GM23338 (cell line): ENCODE data around the gene PBXIP1. TPM values are rescaled to one million over a fixed set of nuclear protein-coding genes. Genes with fewer than 3 reads are reported as not detected.

Source experiments
- ATAC-seq: fragments of 200-7000 bp; cut with Tn5 transposase; 3 replicates; pipeline ENCODE4 v1.9.1; 2020
- DNase-seq: peaks from one replicate; pipeline ENCODE4 v3.0.0-alpha.2; 2015; ENCODE audit warnings: low spot score
- H2AFZ ChIP-seq: fragments of 200-600 bp; sonication (generic); 2 replicates; pipeline ENCODE4 v1.8.0; 2016; ENCODE audit warnings: antibody characterized with exemption, mild to moderate bottlenecking, moderate library complexity
- H3F3A ChIP-seq: fragments of 200-600 bp; sonication (generic); replicated peaks from 2 replicates; pipeline ENCODE4 v1.8.0; 2017; ENCODE audit warnings: antibody characterized with exemption, mixed run types, low read depth
- H3K27ac ChIP-seq: fragments of 200-600 bp; sonication (generic); 2 replicates; pipeline ENCODE4 v1.6.1; 2016; ENCODE audit warnings: low read depth
- H3K27me3 ChIP-seq: fragments of 200-600 bp; sonication (generic); 2 replicates; pipeline ENCODE4 v1.8.0; 2016; ENCODE audit warnings: mild to moderate bottlenecking, mixed run types, moderate library complexity; ENCODE audit not compliant: insufficient read depth
- H3K36me3 ChIP-seq: fragments of 200-600 bp; sonication (generic); 2 replicates; pipeline ENCODE4 v1.8.0; 2016; ENCODE audit warnings: mild to moderate bottlenecking; ENCODE audit not compliant: insufficient read depth
- H3K4me1 ChIP-seq: fragments of 200-600 bp; sonication (generic); 2 replicates; pipeline ENCODE4 v1.8.0; 2016; ENCODE audit warnings: mild to moderate bottlenecking, moderate library complexity; ENCODE audit not compliant: insufficient read depth
- H3K4me2 ChIP-seq: fragments of 200-600 bp; sonication (generic); 2 replicates; pipeline ENCODE4 v1.7.1; 2017; ENCODE audit warnings: mixed run types
- H3K4me3 ChIP-seq: fragments of 200-600 bp; sonication (generic); 2 replicates; pipeline ENCODE4 v1.6.1; 2016; ENCODE audit warnings: mixed run types
- H3K79me2 ChIP-seq: fragments of 200-600 bp; sonication (generic); replicated peaks from 2 replicates; pipeline ENCODE4 v1.8.0; 2017; ENCODE audit warnings: mild to moderate bottlenecking; ENCODE audit not compliant: insufficient read depth
- H3K9me2 ChIP-seq: fragments of 200-600 bp; sonication (generic); 2 replicates; pipeline ENCODE4 v1.8.0; 2017; ENCODE audit not compliant: insufficient read depth
- H4K20me1 ChIP-seq: fragments of 200-600 bp; sonication (generic); replicated peaks from 2 replicates; pipeline ENCODE4 v1.8.0; 2017; ENCODE audit warnings: mild to moderate bottlenecking; ENCODE audit not compliant: insufficient read depth
- H3K27ac Mint-ChIP-seq: 2 replicates; pipeline ENCODE4 v1.8.0; 2020; ENCODE audit warnings: inconsistent platforms, mild to moderate bottlenecking, moderate library complexity, mixed read lengths
- H3K27me3 Mint-ChIP-seq: 3 replicates; pipeline ENCODE4 v1.8.0; 2022; ENCODE audit warnings: low read depth, mild to moderate bottlenecking, moderate library complexity, mixed read lengths, inconsistent platforms; ENCODE audit not compliant: insufficient read depth, poor library complexity
- H3K36me3 Mint-ChIP-seq: 3 replicates; pipeline ENCODE4 v1.8.0; 2021; ENCODE audit warnings: low read depth, mild to moderate bottlenecking, inconsistent platforms, moderate library complexity, mixed read lengths
- H3K4me1 Mint-ChIP-seq: 3 replicates; pipeline ENCODE4 v1.8.0; 2020; ENCODE audit warnings: mild to moderate bottlenecking, inconsistent platforms, mixed read lengths
- H3K4me3 Mint-ChIP-seq: 3 replicates; pipeline ENCODE4 v1.8.0; 2021; ENCODE audit warnings: moderate library complexity, mild to moderate bottlenecking, inconsistent platforms, mixed read lengths
- H3K9me3 Mint-ChIP-seq: 3 replicates; pipeline ENCODE4 v1.8.0; 2020; ENCODE audit warnings: moderate library complexity, mild to moderate bottlenecking, inconsistent platforms, mixed read lengths
- CREB1 ChIP-seq: fragments of 250-450 bp; sonication (Bioruptor Pico); IDR thresholded peaks from 2 replicates; pipeline ENCODE4 v1.5.0; 2020; ENCODE audit warnings: low read depth, mild to moderate bottlenecking, moderate library complexity
- CTCF ChIP-seq, 2 experiments: fragments of 200-600 bp in 1 of 2; sonication (generic) in 1 of 2; conservative IDR thresholded peaks; 2 replicates each; pipeline versions ENCODE4 v1.5.1 to v1.6.1; 2016 to 2017; ENCODE audit warnings: antibody characterized with exemption in 2 of 2, low read depth in 2 of 2, mild to moderate bottlenecking in 2 of 2, moderate library complexity in 1 of 2
- ETS1 ChIP-seq: IDR thresholded peaks from 2 replicates; pipeline ENCODE4 v1.6.1; 2016; ENCODE audit warnings: antibody characterized with exemption
- EZH2 ChIP-seq: fragments of 200-600 bp; sonication (generic); IDR thresholded peaks from one replicate; pipeline ENCODE4 v1.8.0; 2017; ENCODE audit warnings: antibody characterized with exemption, mild to moderate bottlenecking, low read depth; ENCODE audit not compliant: unreplicated experiment
- EZH2phosphoT487 ChIP-seq: fragments of 200-600 bp; sonication (generic); IDR thresholded peaks from one replicate; pipeline ENCODE4 v1.8.1; 2018; ENCODE audit warnings: antibody characterized with exemption; ENCODE audit not compliant: unreplicated experiment
- POLR2AphosphoS5 ChIP-seq: IDR thresholded peaks from 2 replicates; pipeline ENCODE4 v1.6.1; 2016; ENCODE audit warnings: antibody characterized with exemption, low read depth
- REST ChIP-seq: IDR thresholded peaks from one replicate; pipeline ENCODE4 v1.6.1; 2018; ENCODE audit warnings: antibody characterized with exemption; ENCODE audit not compliant: unreplicated experiment
- STAT1 ChIP-seq: IDR thresholded peaks from one replicate; pipeline ENCODE4 v1.6.1; 2016; ENCODE audit warnings: antibody characterized with exemption; ENCODE audit not compliant: unreplicated experiment
- ZNF114 ChIP-seq: fragments of 250-450 bp; sonication (Bioruptor Pico); IDR thresholded peaks from 2 replicates; pipeline ENCODE4 v1.5.0; 2020; ENCODE audit warnings: mild to moderate bottlenecking, moderate library complexity
- ZNF331 ChIP-seq: fragments of 250-450 bp; sonication (Bioruptor Pico); IDR thresholded peaks from 2 replicates; pipeline ENCODE4 v1.5.0; 2020; ENCODE audit warnings: low read depth, mild to moderate bottlenecking, moderate library complexity
- polyA plus RNA-seq: library from polyadenylated mRNA; unstranded; fragments of >200 nt; fragmentation: Nextera tagmentation; extraction: Ambion mirVana; gene quantifications from 2 replicates; pipeline ENCODE4 v1.2.1, GENCODE V29; 2016
- total RNA-seq: library from RNA; depleted of rRNA; stranded (reverse); fragments of >200 nt; shearing (Covaris generic); gene quantifications from 2 replicates; pipeline ENCODE4 v1.2.3, GENCODE V29; 2014
- TF ChIP-seq, protein P1 (sequence below): fragments of 250-450 bp; sonication (Bioruptor Pico); IDR thresholded peaks from 2 replicates; pipeline ENCODE4 v1.5.0; 2020; ENCODE audit warnings: mild to moderate bottlenecking, moderate library complexity

PBXIP1 gene
- total and polyA plus RNA-seq, 2 experiments from 2014 or later: 7.0 to 31.8 TPM

GRCh38 chr1:154940213-154940560 is 15.7 kb downstream of the PBXIP1 start (continued):
- TF ChIP-seq, protein P1, sequence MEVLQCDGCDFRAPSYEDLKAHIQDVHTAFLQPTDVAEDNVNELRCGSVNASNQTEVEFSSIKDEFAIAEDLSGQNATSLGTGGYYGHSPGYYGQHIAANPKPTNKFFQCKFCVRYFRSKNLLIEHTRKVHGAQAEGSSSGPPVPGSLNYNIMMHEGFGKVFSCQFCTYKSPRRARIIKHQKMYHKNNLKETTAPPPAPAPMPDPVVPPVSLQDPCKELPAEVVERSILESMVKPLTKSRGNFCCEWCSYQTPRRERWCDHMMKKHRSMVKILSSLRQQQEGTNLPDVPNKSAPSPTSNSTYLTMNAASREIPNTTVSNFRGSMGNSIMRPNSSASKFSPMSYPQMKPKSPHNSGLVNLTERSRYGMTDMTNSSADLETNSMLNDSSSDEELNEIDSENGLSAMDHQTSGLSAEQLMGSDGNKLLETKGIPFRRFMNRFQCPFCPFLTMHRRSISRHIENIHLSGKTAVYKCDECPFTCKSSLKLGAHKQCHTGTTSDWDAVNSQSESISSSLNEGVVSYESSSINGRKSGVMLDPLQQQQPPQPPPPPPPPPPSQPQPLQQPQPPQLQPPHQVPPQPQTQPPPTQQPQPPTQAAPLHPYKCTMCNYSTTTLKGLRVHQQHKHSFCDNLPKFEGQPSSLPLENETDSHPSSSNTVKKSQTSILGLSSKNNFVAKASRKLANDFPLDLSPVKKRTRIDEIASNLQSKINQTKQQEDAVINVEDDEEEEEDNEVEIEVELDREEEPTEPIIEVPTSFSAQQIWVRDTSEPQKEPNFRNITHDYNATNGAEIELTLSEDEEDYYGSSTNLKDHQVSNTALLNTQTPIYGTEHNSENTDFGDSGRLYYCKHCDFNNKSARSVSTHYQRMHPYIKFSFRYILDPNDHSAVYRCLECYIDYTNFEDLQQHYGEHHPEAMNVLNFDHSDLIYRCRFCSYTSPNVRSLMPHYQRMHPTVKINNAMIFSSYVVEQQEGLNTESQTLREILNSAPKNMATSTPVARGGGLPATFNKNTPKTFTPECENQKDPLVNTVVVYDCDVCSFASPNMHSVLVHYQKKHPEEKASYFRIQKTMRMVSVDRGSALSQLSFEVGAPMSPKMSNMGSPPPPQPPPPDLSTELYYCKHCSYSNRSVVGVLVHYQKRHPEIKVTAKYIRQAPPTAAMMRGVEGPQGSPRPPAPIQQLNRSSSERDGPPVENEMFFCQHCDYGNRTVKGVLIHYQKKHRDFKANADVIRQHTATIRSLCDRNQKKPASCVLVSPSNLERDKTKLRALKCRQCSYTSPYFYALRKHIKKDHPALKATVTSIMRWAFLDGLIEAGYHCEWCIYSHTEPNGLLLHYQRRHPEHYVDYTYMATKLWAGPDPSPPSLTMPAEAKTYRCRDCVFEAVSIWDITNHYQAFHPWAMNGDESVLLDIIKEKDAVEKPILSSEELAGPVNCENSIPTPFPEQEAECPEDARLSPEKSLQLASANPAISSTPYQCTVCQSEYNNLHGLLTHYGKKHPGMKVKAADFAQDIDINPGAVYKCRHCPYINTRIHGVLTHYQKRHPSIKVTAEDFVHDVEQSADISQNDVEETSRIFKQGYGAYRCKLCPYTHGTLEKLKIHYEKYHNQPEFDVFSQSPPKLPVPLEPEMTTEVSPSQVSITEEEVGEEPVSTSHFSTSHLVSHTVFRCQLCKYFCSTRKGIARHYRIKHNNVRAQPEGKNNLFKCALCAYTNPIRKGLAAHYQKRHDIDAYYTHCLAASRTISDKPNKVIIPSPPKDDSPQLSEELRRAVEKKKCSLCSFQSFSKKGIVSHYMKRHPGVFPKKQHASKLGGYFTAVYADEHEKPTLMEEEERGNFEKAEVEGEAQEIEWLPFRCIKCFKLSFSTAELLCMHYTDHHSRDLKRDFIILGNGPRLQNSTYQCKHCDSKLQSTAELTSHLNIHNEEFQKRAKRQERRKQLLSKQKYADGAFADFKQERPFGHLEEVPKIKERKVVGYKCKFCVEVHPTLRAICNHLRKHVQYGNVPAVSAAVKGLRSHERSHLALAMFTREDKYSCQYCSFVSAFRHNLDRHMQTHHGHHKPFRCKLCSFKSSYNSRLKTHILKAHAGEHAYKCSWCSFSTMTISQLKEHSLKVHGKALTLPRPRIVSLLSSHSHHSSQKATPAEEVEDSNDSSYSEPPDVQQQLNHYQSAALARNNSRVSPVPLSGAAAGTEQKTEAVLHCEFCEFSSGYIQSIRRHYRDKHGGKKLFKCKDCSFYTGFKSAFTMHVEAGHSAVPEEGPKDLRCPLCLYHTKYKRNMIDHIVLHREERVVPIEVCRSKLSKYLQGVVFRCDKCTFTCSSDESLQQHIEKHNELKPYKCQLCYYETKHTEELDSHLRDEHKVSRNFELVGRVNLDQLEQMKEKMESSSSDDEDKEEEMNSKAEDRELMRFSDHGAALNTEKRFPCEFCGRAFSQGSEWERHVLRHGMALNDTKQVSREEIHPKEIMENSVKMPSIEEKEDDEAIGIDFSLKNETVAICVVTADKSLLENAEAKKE (CRISPR knock-in tag): no peak
- TF ChIP-seq STAT1 (no peak), CREB1 (CRISPR knock-in tag) (no peak)

- H4K20me1 ChIP-seq: no peaks in the 10 kb centered on the region
- no peak overlapping the region for H3K27ac ChIP-seq
- Mint-ChIP-seq H3K9me3 (peaks cover 3% of the 10 kb centered on the region; the same call in 1 of the 3 replicates), H3K36me3 (peaks cover 4% of the 10 kb centered on the region; the same call in 1 of the 3 replicates), H3K27me3 (peaks cover 27% of the 10 kb centered on the region), H3K4me1 (peaks cover 26% of the 10 kb centered on the region), H3K27ac (peak overlapping the region; percentile 24; the same call in 1 of the 2 replicates), H3K4me3 (no peak overlapping the region; the same call in 2 of the 3 replicates)
- H3K36me3 ChIP-seq: no peaks in the 10 kb centered on the region
- H3K4me3 ChIP-seq: no peak overlapping the region
- no peaks in the 10 kb centered on the region; the same call in 1 of the 2 replicates for H3K27me3 ChIP-seq
- no peak overlapping the region for H2AFZ ChIP-seq
- H3K4me2 ChIP-seq: no peak overlapping the region
- H3K9me2 ChIP-seq: no peaks in the 10 kb centered on the region; the same call in 1 of the 2 replicates
- no peak for ATAC-seq
- DNase-seq: no peak
- no peaks in the 10 kb centered on the region; the same call in 1 of the 2 replicates for H3K79me2 ChIP-seq
- H3K4me1 ChIP-seq: peaks cover 19% of the 10 kb centered on the region
- peaks cover 10% of the 10 kb centered on the region for H3F3A ChIP-seq
- TF ChIP-seq ETS1 (no peak), CTCF (conservative IDR thresholded peaks at IDR 0.05; ENCODE audit: low read depth in 2 of 2) (no peak), POLR2AphosphoS5 (no peak), ZNF114 (no peak), EZH2phosphoT487 (no peak), CREB1 (CRISPR knock-in tag) (no peak), EZH2 (no peak), REST (no peak), ZNF331 (no peak)
Observed at GRCh38 chr1:154938604-154939399, 17.1 kb downstream of the PBXIP1 start.
